ENCODE data around the gene RAB11B. TPM values are rescaled to one million over a fixed set of nuclear protein-coding genes. Genes with fewer than 3 reads are reported as not detected.
A peak's percentile ranks its signal among the peaks of the same experiment; 100 is the strongest.
"Not testable (repeated sequence)": the region's sequence is repeated elsewhere in the genome, so short reads cannot be mapped to it uniquely, and the experiment has no call there.

RAB11B gene
- total RNA-seq, 4 donors from 2014 or later = 48.6 to 159 (median 56.1) TPM

DNA sequence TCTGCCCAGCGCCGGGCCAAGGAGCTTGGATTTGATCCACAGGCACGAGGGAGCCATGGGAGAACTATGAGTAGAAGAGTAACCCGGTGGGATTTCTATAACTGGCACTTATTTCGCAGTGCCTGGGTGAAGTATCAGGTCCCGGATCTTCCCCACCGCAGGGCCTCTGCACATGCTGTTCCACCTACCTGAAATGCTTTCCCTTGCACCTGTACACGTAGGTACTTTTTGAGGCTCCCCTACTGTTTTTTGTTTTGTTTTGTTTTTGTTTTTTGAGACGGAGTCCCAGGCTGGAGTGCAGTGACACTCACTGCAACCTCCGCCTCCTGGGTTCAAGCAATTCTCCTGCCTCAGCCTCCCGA, 46.7 kb upstream of the RAB11B start:
- Histone ChIP-seq H3K4me3 (peak overlapping the region in 2 of 4 donors; percentile 42 to 46), H3K27ac (no peak overlapping the region), H3K4me1 (peaks cover 0 to 11% (median 6%) of the 10 kb centered on the region in 4 donors), H3K9me3 (no peaks in the 10 kb centered on the region), H3K27me3 (peaks cover 55% of the 10 kb centered on the region), H3K36me3 (no peaks in the 10 kb centered on the region)
- no peak for DNase-seq
- in situ Hi-C loops (cut with MboI; ENCODE audit: low pct_ligation_motif_present in 1 of 4, low pct_unique_long_range_greater_than_20kb in 1 of 4, low sequenced_read_pairs in 3 of 4) = no loop called here
- whole genome bisulfite sequencing, 2 donors (ENCODE audit: low coverage in 1 of 2) = 34% methylated on average over 11 of the region's 11 CpGs; no CpG with 5 or more reads in 1 of the 2 donors
- intact Hi-C loops (cut with DNase I; ENCODE audit: low total_unique reads) = no loop called here
- TF ChIP-seq EP300 (IDR thresholded peaks at IDR 0.05; ENCODE audit: low read depth) = no peak
- TF ChIP-seq, protein P1, sequence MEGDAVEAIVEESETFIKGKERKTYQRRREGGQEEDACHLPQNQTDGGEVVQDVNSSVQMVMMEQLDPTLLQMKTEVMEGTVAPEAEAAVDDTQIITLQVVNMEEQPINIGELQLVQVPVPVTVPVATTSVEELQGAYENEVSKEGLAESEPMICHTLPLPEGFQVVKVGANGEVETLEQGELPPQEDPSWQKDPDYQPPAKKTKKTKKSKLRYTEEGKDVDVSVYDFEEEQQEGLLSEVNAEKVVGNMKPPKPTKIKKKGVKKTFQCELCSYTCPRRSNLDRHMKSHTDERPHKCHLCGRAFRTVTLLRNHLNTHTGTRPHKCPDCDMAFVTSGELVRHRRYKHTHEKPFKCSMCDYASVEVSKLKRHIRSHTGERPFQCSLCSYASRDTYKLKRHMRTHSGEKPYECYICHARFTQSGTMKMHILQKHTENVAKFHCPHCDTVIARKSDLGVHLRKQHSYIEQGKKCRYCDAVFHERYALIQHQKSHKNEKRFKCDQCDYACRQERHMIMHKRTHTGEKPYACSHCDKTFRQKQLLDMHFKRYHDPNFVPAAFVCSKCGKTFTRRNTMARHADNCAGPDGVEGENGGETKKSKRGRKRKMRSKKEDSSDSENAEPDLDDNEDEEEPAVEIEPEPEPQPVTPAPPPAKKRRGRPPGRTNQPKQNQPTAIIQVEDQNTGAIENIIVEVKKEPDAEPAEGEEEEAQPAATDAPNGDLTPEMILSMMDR (IDR thresholded peaks at IDR 0.05) = no peak
- no peak for TF ChIP-seq POLR2AphosphoS5 (IDR thresholded peaks at IDR 0.05)
- no peak for TF ChIP-seq POLR2A (IDR thresholded peaks at IDR 0.05)

GRCh38 chr19:8349629-8350372, 40.4 kb upstream of the RAB11B start:
- not testable (repeated sequence) for DNase-seq, H3K36me3 ChIP-seq, H3K9me3 ChIP-seq, H3K27ac ChIP-seq, H3K4me3 ChIP-seq
- peaks cover 33% of the 10 kb centered on the region for H3K27me3 ChIP-seq
- in situ Hi-C loops (cut with MboI; ENCODE audit: low pct_ligation_motif_present in 1 of 4, low pct_unique_long_range_greater_than_20kb in 1 of 4, low sequenced_read_pairs in 3 of 4) (loop anchor here in 2 of 4 donors (10.0 kb wide), 2 partner anchors 55 to 155 kb away; partner anchors contain the start of gene PRAM1 (in 2 of the 2)), intact Hi-C loops (cut with DNase I; ENCODE audit: low total_unique reads) (loop anchor here (10.0 kb wide), 1 partner anchor 155 kb away; the partner anchor contains the start of gene PRAM1)
- 61 to 69% methylated on average over 4 to 8 of the region's 8 CpGs for WGBS, 2 donors (ENCODE audit: low coverage in 1 of 2)
- H3K4me1 ChIP-seq = peaks cover 0 to 19% (median 5%) of the 10 kb centered on the region in 4 donors

DNA sequence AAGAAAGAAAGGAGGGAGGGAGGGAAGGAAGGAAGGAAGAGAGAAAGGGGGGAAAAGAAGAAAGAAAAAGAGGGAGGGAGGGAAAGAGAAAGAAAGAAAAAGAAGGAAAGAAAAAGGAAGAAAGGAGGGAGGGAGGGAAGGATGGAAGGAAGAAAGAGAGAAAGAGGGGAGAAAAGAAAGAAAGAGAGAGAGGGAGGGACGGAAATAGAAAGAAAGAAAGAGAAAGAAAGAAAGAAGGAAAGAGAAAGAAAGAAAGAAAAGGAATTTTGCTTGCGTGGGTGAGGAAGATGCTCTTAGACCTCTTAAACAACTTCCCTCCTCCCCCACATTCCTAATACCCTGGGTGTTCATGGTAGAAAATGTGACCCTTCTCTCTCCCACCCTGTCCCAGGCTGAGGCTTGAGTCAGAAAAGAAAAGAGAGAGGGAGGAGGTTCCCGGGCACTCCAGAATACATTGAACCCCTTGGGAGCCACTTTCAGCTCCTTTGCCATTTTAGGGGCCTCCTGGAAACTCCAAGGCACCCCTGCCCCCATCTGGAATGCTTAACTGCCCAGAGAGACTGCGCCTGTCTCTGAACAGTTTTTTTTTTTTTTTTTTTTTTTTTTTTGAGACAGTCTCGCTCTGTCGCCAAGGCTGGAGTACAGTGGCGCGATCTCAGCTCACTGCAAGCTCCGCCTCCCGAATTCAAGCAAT, 37.9 kb upstream of the RAB11B start:
- in situ Hi-C loops (cut with MboI; ENCODE audit: low pct_ligation_motif_present in 1 of 4, low pct_unique_long_range_greater_than_20kb in 1 of 4, low sequenced_read_pairs in 3 of 4) (loop anchor here in 2 of 4 donors (10.0 kb wide), 2 partner anchors 53 to 153 kb away; partner anchors contain the start of gene PRAM1 (in 2 of the 2)), intact Hi-C loops (cut with DNase I; ENCODE audit: low total_unique reads) (loop anchor here (10.0 kb wide), 1 partner anchor 153 kb away; the partner anchor contains the start of gene PRAM1)
- no peak for DNase-seq
- Histone ChIP-seq H3K36me3 (no peaks in the 10 kb centered on the region), H3K4me1 (peaks cover 0 to 19% (median 5%) of the 10 kb centered on the region in 4 donors), H3K27me3 (peaks cover 25% of the 10 kb centered on the region), H3K4me3 (no peak overlapping the region), H3K27ac (no peak overlapping the region), H3K9me3 (no peaks in the 10 kb centered on the region)
- TF ChIP-seq, protein P1 (IDR thresholded peaks at IDR 0.05) = no peak
- no peak for TF ChIP-seq POLR2AphosphoS5 (IDR thresholded peaks at IDR 0.05)
- TF ChIP-seq EP300 (IDR thresholded peaks at IDR 0.05; ENCODE audit: low read depth) = no peak
- TF ChIP-seq POLR2A (IDR thresholded peaks at IDR 0.05) = no peak
- 16 to 23% methylated on average over 4 to 10 of the region's 10 CpGs for WGBS, 2 donors (ENCODE audit: low coverage in 1 of 2)

DNA sequence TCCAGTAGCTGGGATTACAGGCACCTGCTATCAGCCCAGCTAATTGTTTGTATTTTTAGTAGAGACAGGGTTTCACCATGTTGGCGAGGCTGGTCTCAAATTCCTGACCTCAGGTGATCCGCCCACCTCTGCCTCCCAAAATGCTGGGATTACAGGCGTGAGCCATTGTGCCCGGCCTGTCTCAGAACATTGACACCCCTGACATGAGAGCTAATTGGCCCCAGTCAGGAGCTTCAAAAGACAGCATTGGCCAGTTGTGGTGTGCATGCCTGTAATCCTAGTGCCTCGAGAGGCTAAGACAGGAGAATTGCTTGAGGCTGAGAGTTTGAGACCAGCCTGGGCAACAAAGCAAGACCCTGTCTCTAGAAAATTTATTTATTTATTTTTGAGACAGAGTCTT, 37.3 kb upstream of the RAB11B start:
- WGBS, 2 donors (ENCODE audit: low coverage in 1 of 2) = 56% methylated on average over 5 of the region's 5 CpGs; no CpG with 5 or more reads in 1 of the 2 donors
- in situ Hi-C loops (cut with MboI; ENCODE audit: low pct_ligation_motif_present in 1 of 4, low pct_unique_long_range_greater_than_20kb in 1 of 4, low sequenced_read_pairs in 3 of 4) (loop anchor here in 2 of 4 donors (10.0 kb wide), 2 partner anchors 52 to 152 kb away; partner anchors contain the start of gene PRAM1 (in 2 of the 2)), intact Hi-C loops (cut with DNase I; ENCODE audit: low total_unique reads) (loop anchor here (10.0 kb wide), 1 partner anchor 152 kb away; the partner anchor contains the start of gene PRAM1)
- not testable (repeated sequence) for H3K36me3 ChIP-seq, H3K27ac ChIP-seq, DNase-seq, H3K9me3 ChIP-seq, H3K4me3 ChIP-seq
- Histone ChIP-seq H3K27me3 (peaks cover 25% of the 10 kb centered on the region), H3K4me1 (peaks cover 0 to 19% (median 5%) of the 10 kb centered on the region in 4 donors)

Measured in transverse colon (tissue), 4 donors.